ENCODE data around the gene OR2AG2.
A peak's percentile ranks its signal among the peaks of the same experiment; 100 is the strongest.

OR2AG2 gene

DNA sequence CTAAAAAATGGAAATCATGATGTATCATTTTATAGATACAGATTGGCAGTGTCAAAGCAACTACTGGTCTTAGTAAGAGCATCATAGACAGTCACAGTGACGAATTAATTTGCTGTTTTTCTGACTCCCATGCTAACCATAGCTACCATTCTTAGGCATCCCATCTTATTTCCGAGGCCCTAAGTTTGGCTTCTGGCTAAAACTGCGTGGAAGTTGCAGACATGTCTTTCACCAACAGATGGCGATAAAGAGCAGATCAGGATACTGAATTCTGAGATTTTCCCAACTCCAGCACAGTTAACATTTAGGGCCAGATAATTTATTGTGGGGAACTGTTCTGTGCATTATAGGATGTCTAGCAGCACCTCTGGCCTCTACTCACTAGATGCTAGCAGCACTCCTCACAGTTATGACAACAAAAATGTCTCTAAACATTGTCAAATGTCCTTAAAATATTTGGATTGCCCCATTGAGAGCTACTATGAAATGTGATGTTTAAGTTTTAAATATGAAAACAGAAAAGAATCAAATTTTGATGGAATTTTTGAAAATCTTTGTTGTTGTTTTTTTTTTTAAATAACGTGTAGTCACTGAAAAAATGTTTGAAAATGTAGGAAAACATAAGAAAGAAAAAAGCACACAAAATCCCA lies 16.3 kb downstream of the OR2AG2 start:
- peak; percentile 86 for TF ChIP-seq CTCF (IDR thresholded peaks at IDR 0.05; ENCODE audit: low read depth, low read length)

DNA sequence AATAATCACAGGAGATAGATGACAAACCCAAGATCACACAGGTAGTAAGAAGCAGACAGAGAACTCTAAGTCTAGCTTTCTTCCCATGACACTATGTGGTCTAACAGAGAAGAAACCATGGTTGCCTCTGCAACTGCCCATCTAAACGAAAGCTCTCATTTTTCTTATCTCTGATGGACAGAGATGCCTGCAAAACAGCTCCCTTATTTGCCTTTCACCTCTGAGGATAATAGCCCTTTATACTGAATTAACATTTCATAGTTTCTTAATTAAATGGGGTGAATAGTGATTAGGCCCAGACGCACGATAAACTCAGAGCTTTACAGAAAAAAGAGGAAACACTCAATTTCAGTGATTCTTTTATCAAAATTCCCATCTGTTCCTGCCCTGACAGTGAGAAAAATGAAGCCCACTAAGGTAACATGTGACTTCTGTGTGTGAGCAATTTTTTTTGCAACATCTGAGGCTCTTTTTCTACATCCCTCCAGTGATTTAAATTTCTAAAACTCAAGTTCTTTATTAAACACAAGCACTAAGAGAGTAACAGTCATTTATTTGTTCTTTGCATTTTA lies 24.6 kb downstream of the OR2AG2 start:
- H3K4me3 ChIP-seq (ENCODE audit: low read depth, low read length), result no peak overlapping the region
- TF ChIP-seq CTCF (IDR thresholded peaks at IDR 0.05; ENCODE audit: low read depth, low read length), result no peak

More for the DNA sequence above, 16.3 kb downstream of the OR2AG2 start:
- H3K4me3 ChIP-seq (ENCODE audit: low read depth, low read length), result no peak overlapping the region

DNA sequence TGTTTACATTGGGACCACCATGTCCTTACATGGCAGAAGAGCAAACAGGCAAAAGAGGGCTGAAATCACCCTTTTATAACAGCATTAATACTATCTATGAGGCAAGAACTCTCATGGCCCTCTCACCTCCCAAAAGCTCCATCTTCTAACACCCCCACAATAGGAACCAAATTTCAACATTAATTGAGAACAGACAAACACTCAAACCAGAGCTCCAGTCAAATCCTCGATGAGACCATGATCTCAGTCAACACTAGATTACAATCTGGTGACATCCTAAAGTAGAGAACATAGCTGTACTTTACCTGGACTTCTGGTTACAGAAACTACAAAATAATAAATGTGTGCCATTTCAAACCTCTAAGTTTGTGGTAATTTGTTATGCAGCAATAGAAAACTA lies 25.1 kb downstream of the OR2AG2 start:
- no peak overlapping the region for H3K4me3 ChIP-seq (ENCODE audit: low read depth, low read length)
- no peak for TF ChIP-seq CTCF (IDR thresholded peaks at IDR 0.05; ENCODE audit: low read depth, low read length)

- TF ChIP-seq CTCF (IDR thresholded peaks at IDR 0.05; ENCODE audit: low read depth, low read length), result no peak
- H3K4me3 ChIP-seq (ENCODE audit: low read depth, low read length), result peak overlapping the region; percentile 21; the same call in 1 of the 2 replicates
Measured at GRCh38 chr11:6746086-6746618, 25.6 kb downstream of the OR2AG2 start.

DNA sequence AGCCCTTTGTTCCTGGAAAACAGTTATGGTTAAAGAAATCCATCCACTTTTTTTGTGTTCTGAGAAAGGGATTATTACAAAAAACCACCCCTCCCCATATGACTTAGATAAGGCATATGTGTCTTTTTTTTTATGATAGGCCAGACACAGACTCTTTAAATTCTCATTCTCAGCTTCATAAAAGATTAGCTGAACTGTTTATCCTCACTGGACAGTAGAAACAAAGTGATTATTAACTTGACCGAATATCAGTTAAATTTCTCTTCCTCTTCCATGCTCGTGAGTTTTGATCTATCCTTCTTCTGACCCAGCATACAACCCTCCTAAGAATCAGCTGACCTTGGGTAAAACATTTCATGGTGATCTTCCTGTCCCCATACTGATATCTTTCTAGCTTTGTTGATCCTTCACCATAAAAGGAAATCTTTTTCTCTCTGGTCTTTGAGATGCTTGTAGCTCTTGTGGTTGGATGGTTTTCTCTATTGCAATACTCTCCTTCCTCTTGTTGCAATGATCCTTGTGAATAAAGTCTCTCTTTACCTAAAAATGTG lies 26.2 kb downstream of the OR2AG2 start:
- no peak overlapping the region for H3K4me3 ChIP-seq (ENCODE audit: low read depth, low read length)
- TF ChIP-seq CTCF (IDR thresholded peaks at IDR 0.05; ENCODE audit: low read depth, low read length), result no peak

GRCh38 chr11:6745018-6745417 lies 26.8 kb downstream of the OR2AG2 start:
- TF ChIP-seq CTCF (IDR thresholded peaks at IDR 0.05; ENCODE audit: low read depth, low read length), result no peak
- no peak overlapping the region for H3K4me3 ChIP-seq (ENCODE audit: low read depth, low read length)

DNA sequence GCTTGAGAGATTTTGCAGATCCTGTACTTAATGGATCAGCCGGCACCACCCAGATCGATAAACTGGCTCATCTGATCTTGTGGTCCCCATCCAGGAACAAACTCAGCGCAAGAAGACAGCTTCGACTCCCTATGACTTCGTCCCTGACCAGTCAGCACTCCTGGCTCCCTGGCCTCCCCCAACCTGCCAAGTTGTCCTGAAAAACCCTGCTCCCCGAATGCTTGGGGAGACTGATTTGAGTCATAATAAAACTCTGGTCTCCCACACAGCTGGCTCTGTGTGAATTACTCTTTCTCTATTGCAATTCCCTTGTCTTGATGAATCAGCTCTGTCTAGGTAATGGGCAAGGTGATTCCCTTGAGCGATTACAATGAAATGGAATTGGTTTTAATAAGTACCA lies 29.5 kb downstream of the OR2AG2 start:
- no peak for TF ChIP-seq CTCF (IDR thresholded peaks at IDR 0.05; ENCODE audit: low read depth, low read length)
- no peak overlapping the region for H3K4me3 ChIP-seq (ENCODE audit: low read depth, low read length)
